ENCODE measurements around the gene PPP2R2B.

DNA sequence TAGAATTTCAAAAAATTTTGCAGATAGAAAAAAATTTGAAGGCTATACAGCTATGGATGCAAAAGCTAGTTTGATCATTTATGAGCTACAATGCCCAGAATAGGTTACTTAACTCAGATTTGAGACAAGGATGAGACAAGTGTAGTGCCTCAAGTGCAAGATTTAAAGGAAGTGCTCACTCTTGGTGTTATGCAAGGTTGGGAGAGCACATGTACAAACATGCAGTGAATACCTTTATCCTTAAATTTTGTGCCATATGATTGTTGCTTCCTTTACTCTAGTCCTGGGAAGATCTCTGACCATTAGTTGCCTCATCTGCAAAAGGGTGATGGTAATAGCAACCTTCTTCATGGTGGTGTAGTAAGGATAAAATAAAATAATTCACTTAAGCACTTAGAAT, 31.7 kb upstream of the PPP2R2B start:
- TF ChIP-seq, protein P1, sequence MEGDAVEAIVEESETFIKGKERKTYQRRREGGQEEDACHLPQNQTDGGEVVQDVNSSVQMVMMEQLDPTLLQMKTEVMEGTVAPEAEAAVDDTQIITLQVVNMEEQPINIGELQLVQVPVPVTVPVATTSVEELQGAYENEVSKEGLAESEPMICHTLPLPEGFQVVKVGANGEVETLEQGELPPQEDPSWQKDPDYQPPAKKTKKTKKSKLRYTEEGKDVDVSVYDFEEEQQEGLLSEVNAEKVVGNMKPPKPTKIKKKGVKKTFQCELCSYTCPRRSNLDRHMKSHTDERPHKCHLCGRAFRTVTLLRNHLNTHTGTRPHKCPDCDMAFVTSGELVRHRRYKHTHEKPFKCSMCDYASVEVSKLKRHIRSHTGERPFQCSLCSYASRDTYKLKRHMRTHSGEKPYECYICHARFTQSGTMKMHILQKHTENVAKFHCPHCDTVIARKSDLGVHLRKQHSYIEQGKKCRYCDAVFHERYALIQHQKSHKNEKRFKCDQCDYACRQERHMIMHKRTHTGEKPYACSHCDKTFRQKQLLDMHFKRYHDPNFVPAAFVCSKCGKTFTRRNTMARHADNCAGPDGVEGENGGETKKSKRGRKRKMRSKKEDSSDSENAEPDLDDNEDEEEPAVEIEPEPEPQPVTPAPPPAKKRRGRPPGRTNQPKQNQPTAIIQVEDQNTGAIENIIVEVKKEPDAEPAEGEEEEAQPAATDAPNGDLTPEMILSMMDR (IDR thresholded peaks at IDR 0.05), result no peak
- no peak for TF ChIP-seq POLR2A (IDR thresholded peaks at IDR 0.05)
